ENCODE measurements around the gene NSRP1.
"Not testable (repeated sequence)": the region's sequence is repeated elsewhere in the genome, so short reads cannot be mapped to it uniquely, and the experiment has no call there.

Gene NSRP1

GRCh38 chr17:30116345-30116660 is 313 bp upstream of the NSRP1 start:
- FAIRE-seq (no peak), DNase-seq (ENCODE audit: insufficient read length, low spot score) (no peak)
- TF ChIP-seq POLR2A (IDR thresholded peaks at IDR 0.05; ENCODE audit: low read depth, low read length) (no peak), POLR2AphosphoS5 (IDR thresholded peaks at IDR 0.05; ENCODE audit: low read depth, low read length) (no peak), POU2F2 (IDR thresholded peaks at IDR 0.05; ENCODE audit: low read depth, low read length) (no peak), SPI1 (IDR thresholded peaks at IDR 0.05; ENCODE audit: low read depth, low read length) (no peak), TAF1 (IDR thresholded peaks at IDR 0.05; ENCODE audit: low read depth, low read length) (no peak), PAX5 (IDR thresholded peaks at IDR 0.05; ENCODE audit: insufficient read depth, low read length, severe bottlenecking) (no peak)

- DNase-seq (ENCODE audit: insufficient read length, low spot score) (no peak), FAIRE-seq (no peak)
- no peak for TF ChIP-seq SPI1 (IDR thresholded peaks at IDR 0.05; ENCODE audit: low read depth, low read length)
- TF ChIP-seq POU2F2 (IDR thresholded peaks at IDR 0.05; ENCODE audit: low read depth, low read length), result no peak
Measured at GRCh38 chr17:30117675-30118081, 1.1 kb downstream of the NSRP1 start.

GRCh38 chr17:30118635-30119034 is 2.0 kb downstream of the NSRP1 start:
- DNase-seq (ENCODE audit: insufficient read length, low spot score); FAIRE-seq: not testable (repeated sequence)

- no peak for TF ChIP-seq POLR2A (IDR thresholded peaks at IDR 0.05; ENCODE audit: low read depth, low read length)
- no peak for TF ChIP-seq TAF1 (IDR thresholded peaks at IDR 0.05; ENCODE audit: low read depth, low read length)
- TF ChIP-seq POU2F2 (IDR thresholded peaks at IDR 0.05; ENCODE audit: low read depth, low read length), result no peak
- TF ChIP-seq PAX5 (IDR thresholded peaks at IDR 0.05; ENCODE audit: insufficient read depth, low read length, severe bottlenecking), result no peak
- TF ChIP-seq POLR2AphosphoS5 (IDR thresholded peaks at IDR 0.05; ENCODE audit: low read depth, low read length), result no peak
- no peak for TF ChIP-seq SPI1 (IDR thresholded peaks at IDR 0.05; ENCODE audit: low read depth, low read length)
- FAIRE-seq, result no peak
- no peak for DNase-seq (ENCODE audit: insufficient read length, low spot score)
Measured at GRCh38 chr17:30124273-30124796, 7.7 kb downstream of the NSRP1 start.

- TF ChIP-seq TAF1 (IDR thresholded peaks at IDR 0.05; ENCODE audit: low read depth, low read length), result no peak
- TF ChIP-seq PAX5 (IDR thresholded peaks at IDR 0.05; ENCODE audit: insufficient read depth, low read length, severe bottlenecking), result no peak
- no peak for TF ChIP-seq POLR2A (IDR thresholded peaks at IDR 0.05; ENCODE audit: low read depth, low read length)
- TF ChIP-seq POLR2AphosphoS5 (IDR thresholded peaks at IDR 0.05; ENCODE audit: low read depth, low read length), result no peak
- no peak for TF ChIP-seq POU2F2 (IDR thresholded peaks at IDR 0.05; ENCODE audit: low read depth, low read length)
- no peak for TF ChIP-seq SPI1 (IDR thresholded peaks at IDR 0.05; ENCODE audit: low read depth, low read length)
- FAIRE-seq, result no peak
- no peak for DNase-seq (ENCODE audit: insufficient read length, low spot score)
Measured at GRCh38 chr17:30130121-30130520, 13.5 kb downstream of the NSRP1 start.

GRCh38 chr17:30132615-30133014 is 16.0 kb downstream of the NSRP1 start:
- TF ChIP-seq POLR2AphosphoS5 (IDR thresholded peaks at IDR 0.05; ENCODE audit: low read depth, low read length), result no peak
- no peak for TF ChIP-seq SPI1 (IDR thresholded peaks at IDR 0.05; ENCODE audit: low read depth, low read length)
- TF ChIP-seq POLR2A (IDR thresholded peaks at IDR 0.05; ENCODE audit: low read depth, low read length), result no peak
- no peak for TF ChIP-seq TAF1 (IDR thresholded peaks at IDR 0.05; ENCODE audit: low read depth, low read length)
- TF ChIP-seq PAX5 (IDR thresholded peaks at IDR 0.05; ENCODE audit: insufficient read depth, low read length, severe bottlenecking), result no peak
- TF ChIP-seq POU2F2 (IDR thresholded peaks at IDR 0.05; ENCODE audit: low read depth, low read length), result no peak
- DNase-seq (ENCODE audit: insufficient read length, low spot score), result no peak
- FAIRE-seq, result no peak

GRCh38 chr17:30133197-30133596 is 16.6 kb downstream of the NSRP1 start:
- TF ChIP-seq POLR2AphosphoS5 (IDR thresholded peaks at IDR 0.05; ENCODE audit: low read depth, low read length) (0 out of 2 replicates have a peak, but pooled peaks have one; percentile 30), PAX5 (IDR thresholded peaks at IDR 0.05; ENCODE audit: insufficient read depth, low read length, severe bottlenecking) (no peak)
- FAIRE-seq (no peak), DNase-seq (ENCODE audit: insufficient read length, low spot score) (no peak)

- TF ChIP-seq PAX5 (IDR thresholded peaks at IDR 0.05; ENCODE audit: insufficient read depth, low read length, severe bottlenecking), result no peak
- no peak for TF ChIP-seq POLR2AphosphoS5 (IDR thresholded peaks at IDR 0.05; ENCODE audit: low read depth, low read length)
- TF ChIP-seq POLR2A (IDR thresholded peaks at IDR 0.05; ENCODE audit: low read depth, low read length), result no peak
- no peak for TF ChIP-seq TAF1 (IDR thresholded peaks at IDR 0.05; ENCODE audit: low read depth, low read length)
- TF ChIP-seq POU2F2 (IDR thresholded peaks at IDR 0.05; ENCODE audit: low read depth, low read length), result no peak
- TF ChIP-seq SPI1 (IDR thresholded peaks at IDR 0.05; ENCODE audit: low read depth, low read length), result no peak
- no peak for FAIRE-seq
Measured at GRCh38 chr17:30134551-30134950, 17.9 kb downstream of the NSRP1 start.

GRCh38 chr17:30137158-30137557 is 20.5 kb downstream of the NSRP1 start:
- TF ChIP-seq PAX5 (IDR thresholded peaks at IDR 0.05; ENCODE audit: insufficient read depth, low read length, severe bottlenecking), result no peak
- TF ChIP-seq TAF1 (IDR thresholded peaks at IDR 0.05; ENCODE audit: low read depth, low read length), result no peak
- no peak for TF ChIP-seq POLR2A (IDR thresholded peaks at IDR 0.05; ENCODE audit: low read depth, low read length)
- TF ChIP-seq POU2F2 (IDR thresholded peaks at IDR 0.05; ENCODE audit: low read depth, low read length), result no peak
- no peak for TF ChIP-seq SPI1 (IDR thresholded peaks at IDR 0.05; ENCODE audit: low read depth, low read length)
- TF ChIP-seq POLR2AphosphoS5 (IDR thresholded peaks at IDR 0.05; ENCODE audit: low read depth, low read length), result no peak
- no peak for DNase-seq (ENCODE audit: insufficient read length, low spot score)

More at GRCh38 chr17:30134551-30134950, 17.9 kb downstream of the NSRP1 start:
- DNase-seq (ENCODE audit: insufficient read length, low spot score), result no peak

GRCh38 chr17:30147860-30148259 is 31.2 kb downstream of the NSRP1 start:
- FAIRE-seq; DNase-seq (ENCODE audit: insufficient read length, low spot score): not testable (repeated sequence)

More at GRCh38 chr17:30137158-30137557, 20.5 kb downstream of the NSRP1 start:
- FAIRE-seq, result peak; percentile 71

GRCh38 chr17:30148376-30148775 is 31.8 kb downstream of the NSRP1 start:
- no peak for FAIRE-seq
- DNase-seq (ENCODE audit: insufficient read length, low spot score), result no peak
- TF ChIP-seq POLR2AphosphoS5 (IDR thresholded peaks at IDR 0.05; ENCODE audit: low read depth, low read length) (no peak), POU2F2 (IDR thresholded peaks at IDR 0.05; ENCODE audit: low read depth, low read length) (no peak), SPI1 (IDR thresholded peaks at IDR 0.05; ENCODE audit: low read depth, low read length) (no peak), POLR2A (IDR thresholded peaks at IDR 0.05; ENCODE audit: low read depth, low read length) (no peak), TAF1 (IDR thresholded peaks at IDR 0.05; ENCODE audit: low read depth, low read length) (no peak), PAX5 (IDR thresholded peaks at IDR 0.05; ENCODE audit: insufficient read depth, low read length, severe bottlenecking) (no peak)
